K562 (cell line): ENCODE measurements around the gene C6orf47. TPM values are rescaled to one million over a fixed set of nuclear protein-coding genes. Genes with fewer than 3 reads are reported as not detected.

Experiments
- MAFK ChIP-seq: IDR thresholded peaks from 2 replicates; pipeline ENCODE4 v1.6.1; 2011; ENCODE audit warnings: low read length, improper control_type of control experiment
- polyA plus RNA-seq, 8 experiments: library from polyadenylated mRNA; depleted of rRNA in 4 of 8; stranded (reverse) in 5 of 8; unstranded in 3 of 8; fragments of >200 nt; fragmentation: Nextera tagmentation in 2 of 8; fragmentation: Illumina TruSeq in 1 of 8; extraction: Ambion mirVana in 2 of 8; extraction: Trizol in 1 of 8; gene quantifications; 2 replicates each; pipeline versions ENCODE4 v1.2.1 to v1.2.3, GENCODE V29; 2011 to 2014; ENCODE audit warnings: inconsistent platforms in 1 of 8, missing spikeins in 1 of 8
- total RNA-seq, 7 experiments: library from RNA; depleted of rRNA in 6 of 7; stranded (reverse); fragments of >200 nt in 6 of 7; fragmentation: Illumina TruSeq in 2 of 7; extraction: Trizol in 2 of 7; gene quantifications; 2 replicates each; pipeline versions ENCODE4 v1.2.1 to v1.2.3, GENCODE V29; 2011 to 2021; ENCODE audit warnings: low replicate concordance in 1 of 7
- TF ChIP-seq, protein P1 (sequence below), 2 experiments: fragments of 450-650 bp in 1 of 2; sonication (generic) in 1 of 2; formaldehyde crosslinking in 1 of 2; IDR thresholded peaks; 2 replicates each; pipeline versions ENCODE4 v1.7.1 to v1.9.0; 2016 to 2022; ENCODE audit warnings: inconsistent platforms in 1 of 2, mild to moderate bottlenecking in 1 of 2, missing genetic modification reagents in 1 of 2
- TF ChIP-seq, protein P2 (sequence below): sonication (generic); formaldehyde crosslinking; IDR thresholded peaks from 2 replicates; pipeline ENCODE4 v1.4.0; 2020; ENCODE audit warnings: mild to moderate bottlenecking, missing genetic modification reagents
- TF ChIP-seq, protein P3 (sequence below), 2 experiments: fragments of 450-650 bp; formaldehyde crosslinking in 1 of 2; IDR thresholded peaks; 2 replicates each; pipeline versions ENCODE4 v1.4.0 to v1.6.1; 2014 to 2020; ENCODE audit warnings: mild to moderate bottlenecking in 2 of 2, borderline replicate concordance in 1 of 2, low read depth in 1 of 2

C6orf47 gene
- total and polyA plus RNA-seq, 9 of the 15 experiments (the other 6 are each of a cell fraction or from before 2014, with no cell fraction given) = 0.14 to 43.8 (median 27.0) TPM

DNA sequence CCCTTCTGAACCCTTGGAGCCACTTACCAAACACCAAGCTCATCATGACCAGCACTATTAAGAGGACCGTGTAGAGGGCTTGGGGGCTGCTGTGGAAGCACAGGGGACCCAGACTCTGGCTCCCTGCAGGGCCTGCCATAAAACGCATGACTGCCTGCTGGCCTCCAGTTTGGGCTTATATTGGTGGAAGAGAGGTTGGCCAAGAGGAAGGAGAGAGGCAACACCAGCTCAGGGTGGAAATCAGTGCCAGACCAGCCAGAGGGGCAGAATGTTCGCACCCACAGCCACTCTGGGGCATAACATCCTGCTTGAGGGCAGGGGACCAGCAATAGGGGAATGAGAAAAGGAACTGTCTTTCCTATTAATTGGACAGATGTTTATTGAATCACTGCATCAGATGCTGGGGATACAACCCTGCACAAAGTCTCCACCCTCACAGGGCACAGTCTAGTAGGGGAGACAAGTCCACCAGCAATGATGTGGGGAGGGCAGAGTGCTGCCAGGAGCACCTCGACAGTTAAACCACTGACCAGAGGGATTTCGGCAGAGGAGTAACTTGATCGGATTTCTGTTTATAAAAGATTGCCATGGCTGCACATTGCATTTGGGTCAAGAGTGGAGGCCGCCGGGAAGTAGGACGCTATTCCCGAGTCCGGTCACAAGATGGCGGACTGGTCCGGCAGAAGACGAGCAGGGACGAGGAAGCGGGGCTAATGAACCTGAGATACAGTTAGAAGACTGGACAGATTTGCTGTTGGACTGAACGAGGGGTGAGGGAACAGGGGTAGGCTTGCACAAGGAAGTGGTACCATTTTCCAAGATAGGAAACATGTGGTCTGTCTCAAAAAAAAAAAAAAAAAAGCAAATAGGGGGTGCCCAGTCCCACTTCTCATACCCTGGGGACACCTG is 19.9 kb upstream of the C6orf47 start, which contains the start of gene LY6G5C (continued):
- TF ChIP-seq, protein P1, sequence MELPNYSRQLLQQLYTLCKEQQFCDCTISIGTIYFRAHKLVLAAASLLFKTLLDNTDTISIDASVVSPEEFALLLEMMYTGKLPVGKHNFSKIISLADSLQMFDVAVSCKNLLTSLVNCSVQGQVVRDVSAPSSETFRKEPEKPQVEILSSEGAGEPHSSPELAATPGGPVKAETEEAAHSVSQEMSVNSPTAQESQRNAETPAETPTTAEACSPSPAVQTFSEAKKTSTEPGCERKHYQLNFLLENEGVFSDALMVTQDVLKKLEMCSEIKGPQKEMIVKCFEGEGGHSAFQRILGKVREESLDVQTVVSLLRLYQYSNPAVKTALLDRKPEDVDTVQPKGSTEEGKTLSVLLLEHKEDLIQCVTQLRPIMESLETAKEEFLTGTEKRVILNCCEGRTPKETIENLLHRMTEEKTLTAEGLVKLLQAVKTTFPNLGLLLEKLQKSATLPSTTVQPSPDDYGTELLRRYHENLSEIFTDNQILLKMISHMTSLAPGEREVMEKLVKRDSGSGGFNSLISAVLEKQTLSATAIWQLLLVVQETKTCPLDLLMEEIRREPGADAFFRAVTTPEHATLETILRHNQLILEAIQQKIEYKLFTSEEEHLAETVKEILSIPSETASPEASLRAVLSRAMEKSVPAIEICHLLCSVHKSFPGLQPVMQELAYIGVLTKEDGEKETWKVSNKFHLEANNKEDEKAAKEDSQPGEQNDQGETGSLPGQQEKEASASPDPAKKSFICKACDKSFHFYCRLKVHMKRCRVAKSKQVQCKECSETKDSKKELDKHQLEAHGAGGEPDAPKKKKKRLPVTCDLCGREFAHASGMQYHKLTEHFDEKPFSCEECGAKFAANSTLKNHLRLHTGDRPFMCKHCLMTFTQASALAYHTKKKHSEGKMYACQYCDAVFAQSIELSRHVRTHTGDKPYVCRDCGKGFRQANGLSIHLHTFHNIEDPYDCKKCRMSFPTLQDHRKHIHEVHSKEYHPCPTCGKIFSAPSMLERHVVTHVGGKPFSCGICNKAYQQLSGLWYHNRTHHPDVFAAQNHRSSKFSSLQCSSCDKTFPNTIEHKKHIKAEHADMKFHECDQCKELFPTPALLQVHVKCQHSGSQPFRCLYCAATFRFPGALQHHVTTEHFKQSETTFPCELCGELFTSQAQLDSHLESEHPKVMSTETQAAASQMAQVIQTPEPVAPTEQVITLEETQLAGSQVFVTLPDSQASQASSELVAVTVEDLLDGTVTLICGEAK (IDR thresholded peaks at IDR 0.05) = no peak
- TF ChIP-seq, protein P1 (CRISPR knock-in tag; IDR thresholded peaks at IDR 0.05) = no peak
- TF ChIP-seq, protein P2, sequence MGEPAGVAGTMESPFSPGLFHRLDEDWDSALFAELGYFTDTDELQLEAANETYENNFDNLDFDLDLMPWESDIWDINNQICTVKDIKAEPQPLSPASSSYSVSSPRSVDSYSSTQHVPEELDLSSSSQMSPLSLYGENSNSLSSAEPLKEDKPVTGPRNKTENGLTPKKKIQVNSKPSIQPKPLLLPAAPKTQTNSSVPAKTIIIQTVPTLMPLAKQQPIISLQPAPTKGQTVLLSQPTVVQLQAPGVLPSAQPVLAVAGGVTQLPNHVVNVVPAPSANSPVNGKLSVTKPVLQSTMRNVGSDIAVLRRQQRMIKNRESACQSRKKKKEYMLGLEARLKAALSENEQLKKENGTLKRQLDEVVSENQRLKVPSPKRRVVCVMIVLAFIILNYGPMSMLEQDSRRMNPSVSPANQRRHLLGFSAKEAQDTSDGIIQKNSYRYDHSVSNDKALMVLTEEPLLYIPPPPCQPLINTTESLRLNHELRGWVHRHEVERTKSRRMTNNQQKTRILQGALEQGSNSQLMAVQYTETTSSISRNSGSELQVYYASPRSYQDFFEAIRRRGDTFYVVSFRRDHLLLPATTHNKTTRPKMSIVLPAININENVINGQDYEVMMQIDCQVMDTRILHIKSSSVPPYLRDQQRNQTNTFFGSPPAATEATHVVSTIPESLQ (CRISPR knock-in tag) = no peak
- TF ChIP-seq, protein P3, sequence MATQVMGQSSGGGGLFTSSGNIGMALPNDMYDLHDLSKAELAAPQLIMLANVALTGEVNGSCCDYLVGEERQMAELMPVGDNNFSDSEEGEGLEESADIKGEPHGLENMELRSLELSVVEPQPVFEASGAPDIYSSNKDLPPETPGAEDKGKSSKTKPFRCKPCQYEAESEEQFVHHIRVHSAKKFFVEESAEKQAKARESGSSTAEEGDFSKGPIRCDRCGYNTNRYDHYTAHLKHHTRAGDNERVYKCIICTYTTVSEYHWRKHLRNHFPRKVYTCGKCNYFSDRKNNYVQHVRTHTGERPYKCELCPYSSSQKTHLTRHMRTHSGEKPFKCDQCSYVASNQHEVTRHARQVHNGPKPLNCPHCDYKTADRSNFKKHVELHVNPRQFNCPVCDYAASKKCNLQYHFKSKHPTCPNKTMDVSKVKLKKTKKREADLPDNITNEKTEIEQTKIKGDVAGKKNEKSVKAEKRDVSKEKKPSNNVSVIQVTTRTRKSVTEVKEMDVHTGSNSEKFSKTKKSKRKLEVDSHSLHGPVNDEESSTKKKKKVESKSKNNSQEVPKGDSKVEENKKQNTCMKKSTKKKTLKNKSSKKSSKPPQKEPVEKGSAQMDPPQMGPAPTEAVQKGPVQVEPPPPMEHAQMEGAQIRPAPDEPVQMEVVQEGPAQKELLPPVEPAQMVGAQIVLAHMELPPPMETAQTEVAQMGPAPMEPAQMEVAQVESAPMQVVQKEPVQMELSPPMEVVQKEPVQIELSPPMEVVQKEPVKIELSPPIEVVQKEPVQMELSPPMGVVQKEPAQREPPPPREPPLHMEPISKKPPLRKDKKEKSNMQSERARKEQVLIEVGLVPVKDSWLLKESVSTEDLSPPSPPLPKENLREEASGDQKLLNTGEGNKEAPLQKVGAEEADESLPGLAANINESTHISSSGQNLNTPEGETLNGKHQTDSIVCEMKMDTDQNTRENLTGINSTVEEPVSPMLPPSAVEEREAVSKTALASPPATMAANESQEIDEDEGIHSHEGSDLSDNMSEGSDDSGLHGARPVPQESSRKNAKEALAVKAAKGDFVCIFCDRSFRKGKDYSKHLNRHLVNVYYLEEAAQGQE (IDR thresholded peaks at IDR 0.05; ENCODE audit: borderline replicate concordance) = peak; percentile 95
- TF ChIP-seq, protein P3 (CRISPR knock-in tag; IDR thresholded peaks at IDR 0.05; ENCODE audit: low read depth) = no peak
- TF ChIP-seq MAFK = 0 out of 2 replicates have a peak, but pooled peaks have one; percentile 40
